AG04449 (cell line): Measurements from ENCODE around the gene ARID1A.

ENCODE experiments used
- CTCF ChIA-PET: fragments of 350-600 bp; formaldehyde crosslinking; extraction: SDS; loops from one replicate; lab custom pipeline; 2021; ENCODE audit warnings: antibody characterized with exemption; lab: Yijun Ruan, JAX
- POLR2A ChIA-PET: fragments of 400-600, 350-600 bp; formaldehyde crosslinking; extraction: SDS; loops from one replicate; lab custom pipeline; 2020; ENCODE audit warnings: antibody characterized with exemption, inconsistent platforms; lab: Yijun Ruan, JAX
- DNase-seq: peaks from one replicate; pipeline ENCODE4 v3.0.0-alpha.2; 2010; ENCODE audit warnings: low read depth, low spot score
- H3K4me3 ChIP-seq: 2 replicates; pipeline ENCODE4 v1.5.1; 2011; ENCODE audit warnings: low read depth, mild to moderate bottlenecking, control low read depth, low read length
- CTCF ChIP-seq: IDR thresholded peaks from one replicate; pipeline ENCODE4 v1.5.1; 2011; ENCODE audit warnings: mild to moderate bottlenecking, moderate library complexity, low read length, control low read depth, inconsistent platforms; ENCODE audit not compliant: insufficient read depth; ENCODE audit errors: missing control alignments

Gene ARID1A

DNA sequence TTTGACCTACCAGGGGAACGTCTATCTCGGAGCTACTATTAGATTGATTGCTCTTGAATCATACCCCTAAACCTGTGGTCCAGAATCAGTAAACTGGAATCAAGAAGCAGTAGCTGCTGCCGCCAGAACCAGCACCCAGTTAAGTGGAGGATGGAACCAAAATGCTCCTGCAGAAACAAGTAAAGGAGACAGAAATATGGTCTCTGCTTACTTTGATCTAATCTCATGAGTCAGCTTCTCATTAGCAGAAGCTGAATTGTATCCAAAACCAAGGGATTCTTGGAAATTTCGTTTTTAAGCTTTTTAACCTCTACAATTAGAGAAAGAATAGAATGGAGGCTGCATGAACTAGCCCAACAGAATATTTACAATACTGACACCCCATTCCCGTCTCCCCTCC lies 49.4 kb downstream of the ARID1A start:
- DNase-seq: no peak
- ChIA-PET CTCF (interaction anchor here (1.0 to 1.2 kb wide), 2 partner anchors 10 to 143 kb away, joined by 3 read pairs; no protein-coding TSS in a partner anchor), POLR2A (interaction anchor here (0.5 to 1.7 kb wide), 4 partner anchors 22 to 52 kb away, joined by 3 to 8 read pairs (median 4); no protein-coding TSS in a partner anchor)
- H3K4me3 ChIP-seq: no peak overlapping the region
- TF ChIP-seq CTCF: no peak

DNA sequence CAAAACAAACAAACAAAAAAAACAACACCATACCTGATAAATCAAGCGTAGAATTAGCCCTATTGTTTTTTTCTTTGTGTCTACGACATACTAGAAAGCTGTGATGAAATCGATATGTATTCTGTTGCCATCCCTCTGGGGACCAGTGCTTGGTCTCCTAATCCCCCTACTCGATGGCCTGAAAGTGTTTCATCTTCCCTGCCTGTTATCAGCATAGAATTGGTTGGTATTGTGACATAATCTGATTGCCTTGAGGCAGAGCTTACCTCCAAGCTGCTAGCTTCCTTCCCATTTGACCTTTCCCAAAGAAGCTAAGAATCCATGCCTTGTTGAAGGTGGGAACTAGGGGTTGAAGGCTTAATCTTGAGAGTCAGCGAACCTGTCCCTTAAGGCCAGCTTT lies 51.2 kb downstream of the ARID1A start:
- no peak for TF ChIP-seq CTCF
- no peak for DNase-seq
- H3K4me3 ChIP-seq: no peak overlapping the region
- POLR2A ChIA-PET: no interaction called here
- CTCF ChIA-PET: interaction anchor here (0.9 to 2.7 kb wide), 4 partner anchors 12 to 43 kb away, joined by 3 to 9 read pairs (median 6); partner anchors contain the start of gene PIGV

DNA sequence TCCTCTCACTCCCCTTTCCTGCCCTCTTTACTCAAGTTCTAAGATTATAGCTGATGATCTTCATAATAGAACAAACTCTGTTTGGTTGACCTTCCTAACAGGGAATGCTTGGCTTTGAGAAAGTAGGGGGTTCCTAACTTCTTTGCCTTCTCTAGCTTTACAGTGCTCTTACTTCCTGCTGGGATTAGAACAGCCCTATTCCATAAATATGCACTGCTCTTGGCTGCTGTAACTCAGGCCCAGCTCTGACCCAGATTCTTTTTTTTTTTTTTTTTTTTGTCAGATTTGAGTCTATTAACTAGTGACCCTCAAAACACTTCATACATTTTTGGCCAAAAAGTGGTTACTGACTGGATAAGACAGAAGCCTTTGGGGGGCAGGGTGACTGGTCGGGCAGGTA lies 52.5 kb downstream of the ARID1A start:
- CTCF ChIA-PET: interaction anchor here (1.1 to 2.7 kb wide), 2 partner anchors 40 to 146 kb away, joined by 4 to 9 read pairs; partner anchors contain the start of gene PIGV
- TF ChIP-seq CTCF: no peak
- POLR2A ChIA-PET: no interaction called here
- no peak for DNase-seq
- H3K4me3 ChIP-seq: no peak overlapping the region

DNA sequence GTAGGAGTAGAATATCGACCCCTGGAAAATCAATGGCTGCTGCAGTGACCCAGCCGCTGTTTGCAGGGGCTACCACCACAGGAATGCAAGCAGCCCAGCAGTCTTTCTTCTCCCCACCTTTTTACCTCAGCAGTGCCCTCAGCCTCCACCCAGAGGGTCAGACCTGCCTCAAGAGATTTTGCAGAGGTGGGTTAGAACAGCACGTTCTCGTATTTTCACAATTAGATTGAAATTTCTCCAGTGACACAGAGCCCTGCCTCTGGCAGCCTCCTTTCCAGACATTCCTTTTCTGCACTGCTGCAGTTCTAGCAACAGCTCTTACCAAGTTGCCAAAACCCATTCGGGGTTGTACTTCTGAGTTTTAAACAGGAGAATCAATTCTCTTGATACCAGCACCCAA lies 53.6 kb downstream of the ARID1A start:
- ChIA-PET POLR2A (no interaction called here), CTCF (interaction anchor here (1.6 to 2.7 kb wide), 2 partner anchors 15 to 39 kb away, joined by 3 to 9 read pairs; partner anchors contain the start of gene PIGV)
- no peak for TF ChIP-seq CTCF
- no peak for DNase-seq
- H3K4me3 ChIP-seq: no peak overlapping the region

- CTCF ChIA-PET: interaction anchor here (1.0 to 1.8 kb wide), 3 partner anchors 14 to 128 kb away, joined by 3 to 6 read pairs (median 3); partner anchors contain the start of gene PIGV
- TF ChIP-seq CTCF: no peak
- POLR2A ChIA-PET: no interaction called here
- no peak overlapping the region for H3K4me3 ChIP-seq
- no peak for DNase-seq
Measured at GRCh38 chr1:26750428-26750827, 54.6 kb downstream of the ARID1A start.

- POLR2A ChIA-PET: no interaction called here
- CTCF ChIA-PET: interaction anchor here (1.0 kb wide), 1 partner anchor 27 kb away, joined by 3 read pairs; no protein-coding TSS in a partner anchor
- no peak for DNase-seq
- TF ChIP-seq CTCF: no peak
- no peak overlapping the region for H3K4me3 ChIP-seq
Measured at GRCh38 chr1:26752519-26752918, 56.7 kb downstream of the ARID1A start.
